ENCODE data around the gene PKN1.

The PKN1 gene

GRCh38 chr19:14476327-14476672 lies 43.2 kb downstream of the PKN1 start:
- DNase-seq (ENCODE audit: low read depth) = no peak
- TF ChIP-seq, protein P1, sequence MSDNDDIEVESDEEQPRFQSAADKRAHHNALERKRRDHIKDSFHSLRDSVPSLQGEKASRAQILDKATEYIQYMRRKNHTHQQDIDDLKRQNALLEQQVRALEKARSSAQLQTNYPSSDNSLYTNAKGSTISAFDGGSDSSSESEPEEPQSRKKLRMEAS (IDR thresholded peaks at IDR 0.05; ENCODE audit: low read depth, low read length) = no peak
- TF ChIP-seq, protein P2, sequence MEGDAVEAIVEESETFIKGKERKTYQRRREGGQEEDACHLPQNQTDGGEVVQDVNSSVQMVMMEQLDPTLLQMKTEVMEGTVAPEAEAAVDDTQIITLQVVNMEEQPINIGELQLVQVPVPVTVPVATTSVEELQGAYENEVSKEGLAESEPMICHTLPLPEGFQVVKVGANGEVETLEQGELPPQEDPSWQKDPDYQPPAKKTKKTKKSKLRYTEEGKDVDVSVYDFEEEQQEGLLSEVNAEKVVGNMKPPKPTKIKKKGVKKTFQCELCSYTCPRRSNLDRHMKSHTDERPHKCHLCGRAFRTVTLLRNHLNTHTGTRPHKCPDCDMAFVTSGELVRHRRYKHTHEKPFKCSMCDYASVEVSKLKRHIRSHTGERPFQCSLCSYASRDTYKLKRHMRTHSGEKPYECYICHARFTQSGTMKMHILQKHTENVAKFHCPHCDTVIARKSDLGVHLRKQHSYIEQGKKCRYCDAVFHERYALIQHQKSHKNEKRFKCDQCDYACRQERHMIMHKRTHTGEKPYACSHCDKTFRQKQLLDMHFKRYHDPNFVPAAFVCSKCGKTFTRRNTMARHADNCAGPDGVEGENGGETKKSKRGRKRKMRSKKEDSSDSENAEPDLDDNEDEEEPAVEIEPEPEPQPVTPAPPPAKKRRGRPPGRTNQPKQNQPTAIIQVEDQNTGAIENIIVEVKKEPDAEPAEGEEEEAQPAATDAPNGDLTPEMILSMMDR (IDR thresholded peaks at IDR 0.05; ENCODE audit: low read depth, low read length) = no peak
- TF ChIP-seq POLR2A (IDR thresholded peaks at IDR 0.05; ENCODE audit: extremely low read depth, insufficient read length) = no peak
- no peak for TF ChIP-seq MYC (IDR thresholded peaks at IDR 0.05; ENCODE audit: low read depth, low read length)
- no peak overlapping the region for H3K4me3 ChIP-seq (ENCODE audit: low read depth, low read length)

DNA sequence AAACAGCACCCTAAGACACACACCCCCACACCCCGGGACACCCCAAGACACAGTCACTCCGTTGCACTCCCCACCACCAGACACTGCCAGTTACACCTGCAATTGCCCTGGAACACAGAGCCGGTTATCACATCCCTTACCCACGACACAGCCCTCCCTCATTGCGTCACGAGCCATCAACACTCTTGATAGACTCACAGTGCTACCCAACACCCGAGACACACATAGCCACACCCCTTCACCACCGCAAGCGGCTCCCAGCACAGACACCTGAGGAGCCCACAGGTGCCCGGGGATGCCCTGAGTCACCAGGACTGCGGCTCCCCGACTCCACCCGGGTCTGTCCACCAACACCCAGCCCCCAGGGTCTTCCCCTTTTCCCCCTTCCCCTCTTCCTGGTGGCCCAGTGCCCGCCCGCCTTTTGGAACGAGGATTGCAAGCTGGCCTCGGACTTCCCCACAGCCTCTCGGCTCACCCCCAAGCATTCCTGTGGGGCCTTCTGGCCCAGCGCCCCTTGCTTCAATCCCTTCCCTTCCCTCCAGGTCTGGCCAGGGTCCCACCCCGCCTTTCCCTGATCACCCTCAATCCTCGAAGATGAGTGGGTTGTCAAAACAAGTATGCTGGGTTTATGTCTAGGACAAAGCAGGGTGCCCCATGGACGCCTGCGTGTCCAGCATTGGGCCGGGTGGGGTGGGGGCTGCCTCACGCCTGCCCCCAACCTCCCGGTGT lies 43.7 kb downstream of the PKN1 start:
- DNase-seq (ENCODE audit: low read depth) = peak; percentile 77
- no peak for TF ChIP-seq POLR2A (IDR thresholded peaks at IDR 0.05; ENCODE audit: extremely low read depth, insufficient read length)
- no peak for TF ChIP-seq MYC (IDR thresholded peaks at IDR 0.05; ENCODE audit: low read depth, low read length)
- TF ChIP-seq, protein P2 (IDR thresholded peaks at IDR 0.05; ENCODE audit: low read depth, low read length) = no peak
- TF ChIP-seq, protein P1 (IDR thresholded peaks at IDR 0.05; ENCODE audit: low read depth, low read length) = 0 out of 2 replicates have a peak, but pooled peaks have one; percentile 17
- H3K4me3 ChIP-seq (ENCODE audit: low read depth, low read length) = no peak overlapping the region

DNA sequence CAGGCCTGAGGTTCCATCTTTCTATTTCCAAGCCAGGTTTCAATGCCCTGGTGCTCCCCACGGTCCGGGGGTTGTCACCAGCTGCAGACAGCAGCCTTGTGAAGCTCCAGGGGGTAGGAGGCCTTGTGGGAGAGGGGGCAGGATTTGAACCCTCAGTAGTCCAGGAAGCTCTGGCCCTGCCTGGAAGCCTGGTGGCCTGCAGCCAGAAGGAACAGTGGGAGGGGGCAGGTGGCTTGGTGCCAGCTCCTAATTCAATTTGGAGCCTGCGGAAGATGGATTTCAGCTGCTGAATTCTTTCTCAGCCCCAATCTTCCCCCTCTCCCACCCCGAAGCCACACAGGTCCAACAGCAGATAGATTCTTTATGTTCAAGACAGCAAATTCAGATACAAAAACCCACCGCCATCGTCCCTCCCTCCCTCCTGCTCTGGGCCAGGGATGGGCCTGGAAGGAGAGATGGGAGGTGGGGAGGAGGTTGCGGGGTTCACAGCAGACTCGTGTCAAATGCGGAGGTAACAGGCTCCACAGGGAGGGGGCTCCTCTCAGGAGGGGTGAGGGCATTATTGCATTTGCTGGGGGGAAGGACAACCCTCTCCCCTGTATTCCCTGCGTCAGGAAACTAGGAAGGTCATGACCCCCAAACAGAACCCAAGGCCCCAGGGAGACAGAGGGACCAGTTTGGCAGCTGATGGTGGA lies 44.5 kb downstream of the PKN1 start:
- TF ChIP-seq, protein P2 (IDR thresholded peaks at IDR 0.05; ENCODE audit: low read depth, low read length) = no peak
- TF ChIP-seq, protein P1 (IDR thresholded peaks at IDR 0.05; ENCODE audit: low read depth, low read length) = no peak
- TF ChIP-seq MYC (IDR thresholded peaks at IDR 0.05; ENCODE audit: low read depth, low read length) (no peak), POLR2A (IDR thresholded peaks at IDR 0.05; ENCODE audit: extremely low read depth, insufficient read length) (no peak)
- no peak overlapping the region for H3K4me3 ChIP-seq (ENCODE audit: low read depth, low read length)
- DNase-seq (ENCODE audit: low read depth) = no peak

DNA sequence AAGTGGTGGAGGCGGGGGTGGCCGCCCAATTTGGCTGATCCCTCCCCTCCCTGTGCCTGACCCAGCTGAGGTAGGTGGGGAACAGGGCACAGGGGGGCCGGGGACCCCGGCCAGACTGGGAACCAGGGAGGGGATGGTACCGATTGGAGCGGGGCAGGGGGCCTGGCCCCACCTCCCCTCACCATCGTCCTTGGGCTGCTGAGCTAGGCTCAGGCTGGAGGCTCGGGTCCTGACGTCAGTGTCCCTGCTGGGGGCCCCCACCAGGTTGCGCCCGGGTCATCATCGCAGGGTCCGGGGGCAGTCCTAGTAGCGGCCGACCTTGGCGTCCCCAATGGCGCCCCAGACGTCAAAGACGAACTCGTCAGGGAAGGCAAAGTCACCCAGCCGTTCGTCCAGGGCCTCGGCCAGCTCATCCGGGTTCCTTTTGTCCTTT lies 45.0 kb downstream of the PKN1 start:
- DNase-seq (ENCODE audit: low read depth) = no peak
- H3K4me3 ChIP-seq (ENCODE audit: low read depth, low read length) = no peak overlapping the region
- TF ChIP-seq, protein P1 (IDR thresholded peaks at IDR 0.05; ENCODE audit: low read depth, low read length) = no peak
- TF ChIP-seq MYC (IDR thresholded peaks at IDR 0.05; ENCODE audit: low read depth, low read length) = no peak
- TF ChIP-seq, protein P2 (IDR thresholded peaks at IDR 0.05; ENCODE audit: low read depth, low read length) = no peak
- no peak for TF ChIP-seq POLR2A (IDR thresholded peaks at IDR 0.05; ENCODE audit: extremely low read depth, insufficient read length)

DNA sequence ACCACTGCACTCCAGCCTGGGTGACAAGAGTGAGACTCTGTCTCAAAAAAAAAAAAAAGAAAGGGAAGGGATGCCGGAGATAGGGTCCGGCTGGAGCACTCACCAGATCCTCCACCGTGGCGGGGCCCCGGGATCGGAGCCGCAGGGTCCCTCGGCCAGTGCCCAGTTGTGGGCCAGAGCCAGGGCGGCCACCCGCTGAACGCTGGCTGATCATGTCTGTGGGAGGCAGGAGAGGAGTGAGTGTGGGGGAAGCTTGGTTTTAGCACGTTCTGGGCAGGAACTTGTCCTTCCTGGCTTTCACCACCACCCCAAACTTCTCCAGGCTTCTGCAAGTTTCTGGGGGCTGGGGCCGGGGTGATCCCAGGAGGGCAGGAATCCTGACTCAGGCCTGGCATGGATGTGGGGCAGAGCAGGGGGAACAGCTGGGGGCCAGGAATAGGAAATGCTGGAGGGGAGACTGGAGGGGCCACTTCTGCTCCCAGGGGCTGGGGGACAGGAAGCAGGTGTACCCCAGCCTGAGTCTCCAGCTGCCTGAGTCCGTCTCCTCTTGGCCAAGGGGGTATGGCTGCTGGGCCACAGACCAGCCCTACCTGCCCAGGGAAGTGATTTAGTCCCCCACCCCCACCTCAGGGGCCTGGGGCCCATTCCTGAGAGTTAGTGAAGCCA lies 46.3 kb downstream of the PKN1 start:
- no peak for DNase-seq (ENCODE audit: low read depth)
- no peak overlapping the region for H3K4me3 ChIP-seq (ENCODE audit: low read depth, low read length)
- TF ChIP-seq, protein P1 (IDR thresholded peaks at IDR 0.05; ENCODE audit: low read depth, low read length) = no peak
